Breast epithelium (tissue), 4 donors: ENCODE data around the gene HOXC11. TPM values are rescaled to one million over a fixed set of nuclear protein-coding genes. Genes with fewer than 3 reads are reported as not detected.

Experiments
- DNase-seq, 2 donors: peaks; one replicate each; pipeline ENCODE4 v3.0.0-alpha.2; 2019; ENCODE audit warnings: low spot score in 2 of 2
- H3K27ac ChIP-seq, 2 donors: fragments of 200-600 bp; sonication (generic) in 1 of 2; one replicate each; pipeline ENCODE4 v1.5.1; 2016 to 2019; ENCODE audit warnings: mild to moderate bottlenecking in 1 of 2
- H3K27me3 ChIP-seq, 2 donors: fragments of 200-600 bp; sonication (generic) in 1 of 2; one replicate each; pipeline versions ENCODE4 v1.5.1 to v1.6.0; 2017 to 2019; ENCODE audit warnings: control low read depth in 1 of 2, mild to moderate bottlenecking in 1 of 2
- H3K36me3 ChIP-seq: fragments of 200-600 bp; one replicate; pipeline ENCODE4 v1.5.1; 2019
- H3K4me1 ChIP-seq, 2 donors: fragments of 200-600 bp; sonication (generic); one replicate each; pipeline ENCODE4 v1.5.1; 2016 to 2019; ENCODE audit warnings: control low read depth in 1 of 2
- H3K4me3 ChIP-seq, 3 donors: fragments of 200-600 bp; sonication (generic); 1 replicate in 2 of 3; 2 replicates in 1 of 3; pipeline ENCODE4 v1.5.1; 2016 to 2019; ENCODE audit warnings: mild to moderate bottlenecking in 3 of 3, moderate library complexity in 2 of 3
- H3K9me3 ChIP-seq, 2 donors: fragments of 200-600 bp; sonication (generic) in 1 of 2; one replicate each; pipeline ENCODE4 v1.5.1; 2016 to 2019; ENCODE audit warnings: control low read depth in 1 of 2
- CTCF ChIP-seq, 3 donors: fragments of 450-650 bp; IDR thresholded peaks; one replicate each; pipeline ENCODE4 v1.5.1; 2016 to 2017; ENCODE audit warnings: antibody characterized with exemption in 3 of 3, mild to moderate bottlenecking in 3 of 3, moderate library complexity in 3 of 3
- POLR2A ChIP-seq: fragments of 450-650 bp; IDR thresholded peaks from one replicate; pipeline ENCODE4 v1.6.1; 2016; ENCODE audit warnings: antibody characterized with exemption, mild to moderate bottlenecking, moderate library complexity
- POLR2AphosphoS5 ChIP-seq, 3 donors: sonication (generic); formaldehyde crosslinking; IDR thresholded peaks; one replicate each; pipeline ENCODE4 v1.6.1; 2017; ENCODE audit warnings: antibody characterized with exemption in 3 of 3
- intact Hi-C: fragments of 100-400 bp; cut with DNase I; formaldehyde crosslinking; loops from one replicate; pipeline ENCODE4 v1.15.1; 2023; ENCODE audit warnings: low total_unique reads
- total RNA-seq, 3 donors: library from RNA; depleted of rRNA; stranded (reverse); fragments of >200 nt; gene quantifications; one replicate each; pipeline ENCODE4 v1.1.0, GENCODE V29; 2016

Gene HOXC11
- total RNA-seq, 3 donors from 2014 or later = 0.29 TPM; not detected in 2

- H3K4me1 ChIP-seq = no peaks in the 10 kb centered on the region
- H3K36me3 ChIP-seq = no peaks in the 10 kb centered on the region
- no peak overlapping the region for H3K27ac ChIP-seq
- no peak overlapping the region for H3K4me3 ChIP-seq
- intact Hi-C loops = no loop called here
- H3K9me3 ChIP-seq = no peaks in the 10 kb centered on the region
- TF ChIP-seq POLR2AphosphoS5 (IDR thresholded peaks at IDR 0.05) = no peak
- no peak for TF ChIP-seq POLR2A
- no peak for TF ChIP-seq CTCF (IDR thresholded peaks at IDR 0.05)
- H3K27me3 ChIP-seq = peaks cover 19 to 94% of the 10 kb centered on the region in 2 donors
- no peak for DNase-seq
These were observed 20.6 kb upstream of the HOXC11 start for GRCh38 chr12:53952335-53952694.

GRCh38 chr12:53952871-53953734 lies 19.8 kb upstream of the HOXC11 start:
- Histone ChIP-seq H3K27me3 (peaks cover 26 to 95% of the 10 kb centered on the region in 2 donors), H3K9me3 (no peaks in the 10 kb centered on the region), H3K4me1 (no peaks in the 10 kb centered on the region), H3K4me3 (no peak overlapping the region), H3K36me3 (no peaks in the 10 kb centered on the region), H3K27ac (no peak overlapping the region)
- DNase-seq = no peak
- intact Hi-C loops = no loop called here
- TF ChIP-seq POLR2AphosphoS5 (IDR thresholded peaks at IDR 0.05) (no peak), POLR2A (no peak), CTCF (IDR thresholded peaks at IDR 0.05) (no peak)

GRCh38 chr12:53953831-53954693 lies 18.9 kb upstream of the HOXC11 start:
- intact Hi-C loops = no loop called here
- TF ChIP-seq CTCF (IDR thresholded peaks at IDR 0.05) (no peak), POLR2AphosphoS5 (IDR thresholded peaks at IDR 0.05) (no peak), POLR2A (no peak)
- H3K9me3 ChIP-seq = no peaks in the 10 kb centered on the region
- H3K4me1 ChIP-seq = no peaks in the 10 kb centered on the region
- DNase-seq = no peak
- H3K27ac ChIP-seq = no peak overlapping the region
- H3K36me3 ChIP-seq = no peaks in the 10 kb centered on the region
- no peak overlapping the region for H3K4me3 ChIP-seq
- H3K27me3 ChIP-seq = peaks cover 26 to 99% of the 10 kb centered on the region in 2 donors

DNA sequence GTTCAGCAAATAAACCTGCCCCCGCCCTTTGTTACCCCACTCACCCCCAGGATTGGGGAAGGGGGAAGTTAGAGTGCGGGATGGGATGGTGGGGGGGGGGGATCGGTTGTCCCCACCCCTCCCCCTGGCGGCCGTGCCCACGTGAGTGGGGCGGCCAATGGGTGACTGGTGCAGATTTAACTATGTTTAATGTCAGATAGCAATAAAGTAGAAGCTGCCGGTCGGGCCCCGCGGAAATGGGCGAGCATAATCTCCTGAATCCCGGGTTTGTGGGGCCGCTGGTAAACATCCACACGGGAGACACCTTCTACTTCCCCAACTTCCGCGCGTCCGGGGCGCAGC lies 18.3 kb upstream of the HOXC11 start, which contains the start of gene HOXC12:
Gene HOXC12, plus strand, starts transcription at position 210 of the 342 bp plus-strand sequence. Its CDS starts 27 bp downstream, at position 237.
- TF ChIP-seq POLR2A = no peak
- no peak for TF ChIP-seq CTCF (IDR thresholded peaks at IDR 0.05)
- TF ChIP-seq POLR2AphosphoS5 (IDR thresholded peaks at IDR 0.05) = no peak
- DNase-seq = no peak
- Histone ChIP-seq H3K9me3 (no peaks in the 10 kb centered on the region), H3K4me1 (no peaks in the 10 kb centered on the region), H3K36me3 (no peaks in the 10 kb centered on the region), H3K27me3 (peaks cover 26 to 99% of the 10 kb centered on the region in 2 donors), H3K27ac (no peak within 1 kb of the TSS), H3K4me3 (peak within 1 kb of the TSS in 2 of 3 donors; percentile 13 to 42)
- intact Hi-C loops = no loop called here
